Frontal cortex (tissue), 4 donors: ENCODE measurements around the gene METAP1D. TPM values are rescaled to one million over a fixed set of nuclear protein-coding genes. Genes with fewer than 3 reads are reported as not detected.
"Not testable (repeated sequence)": the region's sequence is repeated elsewhere in the genome, so short reads cannot be mapped to it uniquely, and the experiment has no call there.

Experiments used
- DNase-seq, 2 donors: peaks; one replicate each; pipeline ENCODE4 v3.0.0; 2012; ENCODE audit warnings: low spot score in 2 of 2
- FAIRE-seq: peaks from 2 replicates; lab custom pipeline; 2012; peaks lifted over from hg19 to GRCh38; lab: Jason Lieb, UNC
- total RNA-seq: library from RNA; depleted of rRNA; stranded (reverse); fragments of >200 nt; gene quantifications from one replicate; pipeline ENCODE4 v1.2.3, GENCODE V29; 2014
- donor health status: control.
- donor health status: control.
- donor health status: control.

METAP1D gene
- total RNA-seq, 1 donor from 2014 or later = 6.1 TPM

GRCh38 chr2:172099472-172100079, 99.8 kb downstream of the METAP1D start:
- DNase-seq = peak in 1 of 2 donors; percentile 4
- no peak for FAIRE-seq

GRCh38 chr2:172100080-172100934, 100.6 kb downstream of the METAP1D start:
- DNase-seq (peak in 1 of 2 donors; percentile 17), FAIRE-seq (no peak)

DNA sequence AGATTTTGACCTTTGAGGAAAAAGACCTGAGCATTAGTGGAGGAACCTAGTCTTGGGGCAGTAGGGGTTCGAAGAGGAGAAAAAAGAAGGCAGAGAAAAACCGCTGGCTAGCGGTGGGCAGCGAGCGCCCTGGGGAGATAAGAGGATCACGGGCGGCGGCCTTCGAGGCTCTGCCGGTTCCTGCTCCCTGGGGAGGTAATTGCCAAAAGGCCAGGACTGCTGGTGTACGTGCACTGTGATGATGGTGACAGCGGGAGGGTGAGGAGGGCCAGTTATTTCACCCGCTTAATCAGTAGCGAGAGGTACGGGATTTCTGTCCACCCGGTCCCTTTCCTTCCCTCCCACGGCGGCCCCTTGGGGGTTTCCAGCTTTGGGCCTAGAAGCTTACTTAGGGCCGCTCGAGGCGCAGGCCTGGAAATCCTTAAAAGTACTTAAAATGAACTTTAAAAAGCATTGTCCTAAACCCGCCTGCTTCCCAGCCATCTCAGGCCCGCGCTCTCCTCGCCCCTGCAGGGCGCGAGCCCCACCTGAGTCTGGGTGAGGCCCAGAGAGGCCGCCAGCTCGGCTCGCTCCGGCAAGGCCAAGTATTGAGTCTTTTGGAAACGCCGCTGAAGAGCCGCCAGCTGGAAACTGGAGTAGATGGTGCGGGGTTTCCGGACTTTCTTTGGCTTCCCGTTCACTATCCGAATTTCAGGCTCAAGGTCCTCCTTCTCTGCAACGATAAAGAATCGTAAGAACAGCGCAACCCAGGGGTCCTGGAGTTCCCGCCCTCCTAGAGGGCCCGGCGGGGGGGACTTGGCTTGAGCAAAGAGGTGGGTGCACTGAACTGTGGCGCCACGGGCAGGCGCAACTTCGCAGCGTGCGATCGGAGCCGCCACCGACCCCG, 101.4 kb downstream of the METAP1D start:
- DNase-seq (peak; percentile 10 to 33), FAIRE-seq (no peak)

DNA sequence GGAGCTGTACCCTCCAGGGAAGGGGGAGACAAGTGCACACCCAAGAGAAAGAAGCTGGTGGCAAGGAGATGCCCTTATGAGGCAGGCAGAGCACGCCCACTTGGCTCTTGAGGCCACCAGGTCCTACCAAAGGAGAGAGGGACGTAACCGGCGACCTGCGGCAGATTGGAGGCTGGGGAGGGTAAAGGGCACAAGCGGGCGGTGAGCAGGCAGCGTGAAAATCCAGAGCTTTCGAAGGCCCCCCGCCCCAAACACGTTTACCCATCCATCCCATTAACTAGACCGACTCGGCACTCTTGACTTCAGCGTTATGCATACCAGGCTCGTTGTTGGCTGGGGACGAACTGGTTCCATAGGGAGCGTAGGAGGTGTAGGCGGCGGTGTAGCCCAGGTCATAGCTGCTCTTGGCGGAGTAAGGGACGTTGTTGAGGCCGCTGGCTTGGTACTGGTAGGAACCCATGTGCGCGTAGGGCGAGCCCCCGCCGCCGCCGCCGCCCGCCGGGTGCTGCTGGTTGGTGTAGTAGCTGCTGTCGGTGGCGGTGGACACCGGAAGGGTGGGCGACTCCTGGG, 102.2 kb downstream of the METAP1D start:
- no peak for FAIRE-seq
- peak; percentile 20 to 31 for DNase-seq

DNA sequence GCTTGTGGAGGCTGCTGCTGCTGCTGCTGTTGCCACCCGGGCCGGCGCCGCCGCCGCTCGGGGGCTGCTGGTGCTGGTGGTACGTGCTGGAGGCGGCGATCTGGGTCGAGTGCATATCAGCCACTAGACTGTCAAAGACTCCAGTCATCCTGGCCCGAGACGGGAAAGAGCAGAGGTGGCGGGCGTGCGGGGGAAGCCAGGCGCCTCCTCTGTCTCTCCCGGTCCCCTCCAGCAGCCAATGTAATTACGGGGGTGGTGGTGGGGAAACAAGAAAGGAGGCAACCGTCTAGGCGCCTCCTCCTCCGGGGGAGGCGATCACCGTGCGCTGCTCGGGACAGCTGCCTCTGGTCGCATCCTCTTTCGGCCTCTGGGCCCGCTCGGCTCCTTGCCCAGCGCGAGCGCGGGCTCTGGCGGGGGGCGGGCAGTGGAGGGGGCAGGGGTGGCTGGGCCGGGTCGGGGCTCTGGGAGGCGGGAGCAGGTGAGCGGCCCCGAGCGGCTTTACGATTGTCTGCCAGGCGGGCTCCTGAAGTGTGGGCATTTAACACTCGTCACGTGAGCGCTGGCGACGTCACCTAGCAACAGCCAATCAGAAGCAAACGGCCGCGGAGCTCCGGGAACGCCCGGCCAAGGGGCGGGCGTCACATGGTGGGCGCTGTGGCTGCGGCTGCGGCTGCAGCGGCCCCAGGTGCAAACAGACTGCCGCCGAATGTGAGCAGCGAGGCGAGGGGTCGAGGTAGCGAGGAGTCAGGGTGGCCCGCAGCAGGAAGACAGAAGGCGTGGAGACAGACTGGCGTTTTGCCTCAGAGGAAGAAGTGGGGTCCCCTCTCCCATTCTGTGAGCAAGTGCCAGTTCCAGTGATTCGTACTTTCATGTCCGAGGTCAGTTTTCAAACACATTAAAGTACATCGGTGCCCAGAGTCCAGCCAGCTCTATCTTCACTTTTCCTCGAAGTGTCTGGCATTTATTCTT, 102.9 kb downstream of the METAP1D start, which contains the start of gene DLX2:
Gene DLX2, minus strand, starts transcription at position 510 of the 969 bp plus-strand sequence. Its CDS starts 362 bp downstream, at position 148.
- peak; percentile 77 to 79 for DNase-seq
- FAIRE-seq = no peak

DNA sequence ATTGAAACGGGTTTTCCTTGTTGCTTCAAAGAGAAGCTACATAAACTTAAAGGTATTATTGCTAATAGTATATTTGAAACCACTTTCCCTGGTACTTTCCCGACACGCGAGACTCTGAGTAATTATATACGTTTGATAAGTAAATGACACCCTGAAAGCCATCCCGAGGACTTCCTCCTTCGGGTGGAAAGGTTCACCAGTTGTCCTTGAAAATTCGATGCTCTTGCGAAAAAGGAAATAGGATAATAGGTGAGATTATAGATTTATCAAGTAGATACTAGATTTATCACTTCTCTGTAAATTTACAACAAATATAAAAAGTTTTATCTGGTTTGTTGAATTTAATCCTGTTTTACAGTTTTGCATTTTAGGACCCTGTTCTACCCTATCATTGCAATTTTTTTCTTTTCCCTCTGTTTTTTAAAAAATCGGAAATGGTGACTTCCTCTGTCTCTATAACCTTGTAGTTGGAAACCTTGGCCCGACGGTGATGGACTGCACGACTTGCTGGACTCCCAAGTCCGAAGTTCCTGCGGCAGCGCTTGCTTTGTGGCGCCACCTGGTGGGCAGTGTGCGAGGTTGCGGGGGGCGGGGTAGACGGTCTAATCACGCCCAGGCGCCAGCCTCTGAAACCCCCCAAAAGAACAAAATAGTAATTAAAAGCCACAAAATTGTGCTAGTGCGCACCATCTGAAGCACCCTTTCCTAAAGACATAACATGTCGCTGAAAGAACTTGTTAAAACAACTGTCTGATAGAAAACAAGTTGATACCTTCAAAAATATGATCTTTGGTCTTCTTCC, 103.9 kb downstream of the METAP1D start:
- no peak for FAIRE-seq
- DNase-seq = peak; percentile 70 to 74

DNA sequence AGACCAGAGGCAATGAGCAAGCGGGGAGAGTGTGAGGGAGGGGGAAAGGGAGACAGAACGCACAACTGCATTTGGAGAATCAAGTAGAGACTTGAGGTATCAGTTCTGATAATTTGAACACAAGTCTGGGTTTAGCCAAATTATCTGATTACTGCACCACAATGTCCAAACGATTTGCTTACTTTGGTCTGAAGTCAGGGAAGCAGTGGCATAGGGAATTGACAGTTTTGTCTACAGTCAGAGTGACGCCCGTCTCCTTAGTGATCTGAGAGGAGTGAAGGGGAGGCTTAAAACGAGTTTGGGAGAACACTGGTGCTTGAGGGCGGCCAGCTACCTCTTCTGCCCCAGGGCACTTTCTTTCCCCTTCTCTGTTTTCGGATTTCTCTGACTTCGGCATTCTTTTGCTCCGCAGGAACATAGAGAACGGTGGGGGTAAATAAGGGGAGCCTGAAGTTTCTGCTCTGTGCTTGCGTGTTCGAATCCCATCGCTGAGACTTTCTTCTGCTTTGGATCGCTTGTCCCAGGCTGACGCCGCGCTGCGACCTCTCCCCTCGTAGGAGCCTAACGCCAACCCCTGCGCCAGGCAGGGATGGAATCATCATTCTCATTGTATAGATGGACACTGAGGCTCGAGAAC, 105.8 kb downstream of the METAP1D start:
- DNase-seq (peak; percentile 13 to 14), FAIRE-seq (no peak)

DNA sequence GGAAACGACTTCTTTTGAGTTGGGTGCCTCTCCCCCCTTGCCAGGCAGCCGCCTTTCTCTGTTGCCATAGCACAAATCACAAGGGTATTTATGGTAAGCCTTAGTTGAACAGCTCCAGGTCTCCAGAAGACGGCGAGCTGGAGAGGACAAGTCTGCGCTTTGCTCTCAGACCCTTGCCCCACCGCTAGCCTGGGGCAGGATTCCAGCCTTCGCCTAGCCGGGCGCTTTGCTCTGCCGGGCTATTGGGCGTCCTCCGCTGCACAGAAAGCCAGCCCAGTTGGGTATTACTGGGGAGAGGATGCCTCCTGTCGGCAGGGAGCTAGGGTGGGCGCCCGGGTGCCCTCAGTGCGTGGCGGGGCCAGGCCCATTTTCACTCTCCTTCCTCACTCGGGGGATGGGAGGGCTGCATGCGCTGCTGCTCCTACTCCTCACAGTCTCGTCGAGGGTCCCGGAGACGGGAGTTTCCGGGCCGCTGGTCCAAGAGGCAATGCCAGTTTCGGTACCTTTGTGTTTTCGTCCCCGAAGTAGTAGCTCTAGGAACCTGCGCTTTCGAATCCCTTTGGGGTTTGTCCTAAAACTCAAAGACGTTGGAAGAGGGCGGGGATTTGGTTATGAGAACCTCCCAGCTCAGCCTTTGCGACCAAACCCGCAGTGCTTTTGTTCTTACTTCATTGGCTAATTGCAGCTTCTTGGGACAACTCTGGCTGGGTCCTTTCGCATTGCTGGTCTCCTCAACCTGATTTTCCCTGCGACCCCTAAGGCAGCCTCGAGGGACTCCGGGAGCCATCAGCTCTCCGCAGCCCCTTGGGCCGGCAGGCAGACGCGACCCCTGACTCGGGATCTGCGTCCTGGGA, 106.6 kb downstream of the METAP1D start:
- FAIRE-seq (no peak), DNase-seq (peak; percentile 12 to 22)

GRCh38 chr2:172107690-172108586, 108.2 kb downstream of the METAP1D start:
- DNase-seq (no peak), FAIRE-seq (no peak)

- DNase-seq (no peak), FAIRE-seq (no peak)
Measured at GRCh38 chr2:172108587-172108930, 108.8 kb downstream of the METAP1D start.

DNA sequence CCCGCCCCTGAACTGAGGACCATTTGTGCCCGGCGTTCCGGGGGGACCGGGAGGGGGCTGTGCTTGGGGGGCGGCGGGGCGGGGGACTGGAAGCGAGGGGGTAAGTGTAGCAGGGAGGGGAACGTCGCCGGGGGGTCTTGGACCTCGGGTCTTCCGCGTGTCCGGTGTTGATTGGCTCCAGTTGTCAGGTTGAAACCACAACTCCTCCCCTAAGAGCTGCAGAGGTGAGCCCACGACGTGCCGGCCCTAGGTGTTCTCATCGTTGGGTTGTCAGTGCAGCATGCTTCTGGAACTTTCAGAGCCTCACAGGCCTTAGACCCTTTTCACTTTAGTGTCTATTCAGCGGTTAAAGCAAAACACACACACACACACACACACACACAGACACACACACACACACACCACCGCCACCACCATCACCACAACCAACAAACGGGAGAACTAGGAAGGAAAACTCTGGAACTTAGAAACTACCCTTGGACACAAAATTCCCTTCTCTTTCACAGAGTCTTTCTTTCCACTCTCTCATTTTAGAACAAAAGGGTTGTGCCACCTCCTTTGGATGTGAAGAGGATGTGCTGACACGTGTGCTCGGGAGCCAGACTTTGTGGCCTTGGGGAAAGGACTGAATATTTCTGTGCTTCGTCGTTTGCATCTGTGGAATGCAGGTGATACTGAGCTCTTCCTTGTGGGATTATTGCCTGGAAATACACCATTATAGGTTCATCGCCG, 109.7 kb downstream of the METAP1D start:
- FAIRE-seq (no peak), DNase-seq (no peak)

GRCh38 chr2:172109988-172110811, 110.4 kb downstream of the METAP1D start:
- DNase-seq (no peak), FAIRE-seq (no peak)

- FAIRE-seq (no peak), DNase-seq (peak in 1 of 2 donors; percentile 20)
Measured at GRCh38 chr2:172113617-172114016, 113.9 kb downstream of the METAP1D start.

GRCh38 chr2:172114176-172114575, 114.4 kb downstream of the METAP1D start:
- FAIRE-seq, DNase-seq: not testable (repeated sequence)
